SK-N-SH (cell line): Measurements from ENCODE around the gene TXNRD2. TPM values are rescaled to one million over a fixed set of nuclear protein-coding genes. Genes with fewer than 3 reads are reported as not detected.

Experiments used
- CTCF ChIA-PET: fragments of 300-600, 350-600 bp; formaldehyde crosslinking; extraction: SDS; loops from one replicate; lab custom pipeline; 2021; lab: Yijun Ruan, JAX
- POLR2A ChIA-PET: fragments of 350-600 bp; sonication (Branson Sonifier 250); formaldehyde crosslinking; extraction: SDS; loops from one replicate; lab custom pipeline; 2020; ENCODE audit warnings: antibody characterized with exemption, inconsistent platforms; lab: Yijun Ruan, JAX
- DNase-seq: peaks from one replicate; pipeline ENCODE4 v3.0.0; 2012
- H2AFZ ChIP-seq: fragments of 200-600 bp; sonication (generic); 2 replicates; pipeline ENCODE4 v1.8.1; 2016; ENCODE audit warnings: antibody characterized with exemption, mild to moderate bottlenecking, low read depth
- H3F3A ChIP-seq: fragments of 200-600 bp; sonication (generic); replicated peaks from 2 replicates; pipeline ENCODE3; 2016; ENCODE audit warnings: antibody characterized with exemption, mild to moderate bottlenecking; ENCODE audit not compliant: insufficient read depth
- H3K27ac ChIP-seq, 2 experiments: fragments of 200-500 bp in 1 of 2; fragments of 200-600 bp in 1 of 2; sonication (Bioruptor generic) in 1 of 2; sonication (generic), shearing (Covaris generic) in 1 of 2; 2 replicates each; pipeline versions ENCODE4 v1.5.1 to v1.6.1; 2014 to 2016; ENCODE audit warnings: low read depth in 2 of 2, inconsistent platforms in 1 of 2, low read length in 1 of 2, mild to moderate bottlenecking in 1 of 2, mixed read lengths in 1 of 2
- H3K27me3 ChIP-seq: fragments of 200-600 bp; sonication (generic), shearing (Covaris generic); 2 replicates; pipeline ENCODE4 v1.6.1; 2016; ENCODE audit warnings: mixed run types; ENCODE audit not compliant: insufficient read depth
- H3K36me3 ChIP-seq, 2 experiments: fragments of 200-500 bp in 1 of 2; fragments of 200-600 bp in 1 of 2; sonication (Bioruptor generic) in 1 of 2; sonication (generic) in 1 of 2; replicated peaks in 1 of 2; 2 replicates each; pipeline versions ENCODE3 to v1.5.1; 2014 to 2016; ENCODE audit warnings: low read length in 1 of 2, mild to moderate bottlenecking in 1 of 2; ENCODE audit not compliant: insufficient read depth in 2 of 2, control insufficient read depth in 1 of 2
- H3K4me1 ChIP-seq, 2 experiments: fragments of 200-500 bp in 1 of 2; fragments of 200-600 bp in 1 of 2; sonication (Bioruptor generic) in 1 of 2; sonication (generic), shearing (Covaris generic) in 1 of 2; 2 replicates each; pipeline versions ENCODE4 v1.5.1 to v1.6.1; 2014 to 2016; ENCODE audit warnings: low read depth in 1 of 2, low read length in 1 of 2, mixed run types in 1 of 2; ENCODE audit not compliant: insufficient read depth in 2 of 2, control insufficient read depth in 1 of 2
- H3K4me2 ChIP-seq: fragments of 200-600 bp; sonication (generic), shearing (Covaris generic); 2 replicates; pipeline ENCODE4 v1.6.1; 2017; ENCODE audit warnings: mixed run types
- H3K4me3 ChIP-seq, 2 experiments: fragments of 200-500 bp in 1 of 2; fragments of 200-600 bp in 1 of 2; sonication (Bioruptor generic) in 1 of 2; sonication (generic), shearing (Covaris generic) in 1 of 2; 2 replicates each; pipeline versions ENCODE4 v1.5.1 to v1.8.1; 2014 to 2016; ENCODE audit warnings: low read depth in 2 of 2, inconsistent platforms in 1 of 2, low read length in 1 of 2, mild to moderate bottlenecking in 1 of 2, mixed read lengths in 1 of 2, moderate library complexity in 1 of 2
- H3K79me2 ChIP-seq: fragments of 200-600 bp; sonication (generic); 2 replicates; pipeline ENCODE4 v1.8.1; 2017; ENCODE audit warnings: mild to moderate bottlenecking; ENCODE audit not compliant: insufficient read depth
- H3K9ac ChIP-seq: fragments of 200-600 bp; sonication (generic); 2 replicates; pipeline ENCODE4 v1.6.1; 2017; ENCODE audit warnings: mixed run types
- H3K9me2 ChIP-seq: fragments of 200-600 bp; sonication (generic); 2 replicates; pipeline ENCODE4 v1.6.1; 2017; ENCODE audit warnings: mixed run types
- H3K9me3 ChIP-seq: fragments of 200-600 bp; sonication (generic); 2 replicates; pipeline ENCODE4 v1.6.1; 2017; ENCODE audit warnings: mixed run types, mild to moderate bottlenecking, moderate library complexity
- H4K20me1 ChIP-seq: fragments of 200-600 bp; sonication (generic); 2 replicates; pipeline ENCODE4 v1.6.1; 2017; ENCODE audit warnings: mild to moderate bottlenecking, mixed run types; ENCODE audit not compliant: insufficient read depth
- CHD2 ChIP-seq: fragments of 150-350 bp; IDR thresholded peaks from 2 replicates; pipeline ENCODE4 v1.6.1; 2018; ENCODE audit warnings: low read length; ENCODE audit not compliant: partially characterized antibody
- EP300 ChIP-seq, 2 experiments: IDR thresholded peaks; 2 replicates each; pipeline versions ENCODE4 v1.4.0 to v1.6.1; 2012; ENCODE audit warnings: borderline replicate concordance in 1 of 2, low read depth in 1 of 2, low read length in 1 of 2
- FOXM1 ChIP-seq: IDR thresholded peaks from 2 replicates; pipeline ENCODE4 v1.4.0; 2012; ENCODE audit warnings: low read depth, mild to moderate bottlenecking
- JUND ChIP-seq: IDR thresholded peaks from 2 replicates; pipeline ENCODE4 v1.4.0; 2012
- MXI1 ChIP-seq: IDR thresholded peaks from 2 replicates; pipeline ENCODE4 v1.6.1; 2012; ENCODE audit warnings: mild to moderate bottlenecking, low read depth, low read length, improper control_type of control experiment
- RFX5 ChIP-seq: IDR thresholded peaks from 2 replicates; pipeline ENCODE4 v1.6.1; 2012; ENCODE audit warnings: mild to moderate bottlenecking, improper control_type of control experiment, low read length
- SIN3A ChIP-seq: IDR thresholded peaks from 2 replicates; pipeline ENCODE4 v1.6.1; 2012; ENCODE audit warnings: low read depth, mild to moderate bottlenecking, low read length, moderate library complexity, borderline replicate concordance
- SMC3 ChIP-seq: IDR thresholded peaks from 2 replicates; pipeline ENCODE4 v1.6.1; 2012; ENCODE audit warnings: low read depth, low read length, improper control_type of control experiment
- WGBS: methylation state at CpG from one replicate; pipeline ENCODE4 v1.1.6; 2017; ENCODE audit warnings: low lambda C conversion rate; 5-methylcytosine and 5-hydroxymethylcytosine counted together
- polyA plus RNA-seq, 3 experiments: library from polyadenylated mRNA; depleted of rRNA; stranded (reverse); fragments of >200 nt; gene quantifications; 2 replicates each; pipeline ENCODE4 v1.2.3, GENCODE V29; 2012
- TF ChIP-seq, protein P1 (sequence below): IDR thresholded peaks from 2 replicates; pipeline ENCODE4 v1.4.0; 2012; ENCODE audit warnings: low read depth, borderline replicate concordance
- TF ChIP-seq, protein P2 (sequence below): IDR thresholded peaks from 2 replicates; pipeline ENCODE4 v1.4.0; 2012; ENCODE audit warnings: low read depth, borderline replicate concordance

Gene TXNRD2
- polyA plus RNA-seq, 1 of the 3 experiments (the other 2 are of a cell fraction): 34.7 TPM

DNA sequence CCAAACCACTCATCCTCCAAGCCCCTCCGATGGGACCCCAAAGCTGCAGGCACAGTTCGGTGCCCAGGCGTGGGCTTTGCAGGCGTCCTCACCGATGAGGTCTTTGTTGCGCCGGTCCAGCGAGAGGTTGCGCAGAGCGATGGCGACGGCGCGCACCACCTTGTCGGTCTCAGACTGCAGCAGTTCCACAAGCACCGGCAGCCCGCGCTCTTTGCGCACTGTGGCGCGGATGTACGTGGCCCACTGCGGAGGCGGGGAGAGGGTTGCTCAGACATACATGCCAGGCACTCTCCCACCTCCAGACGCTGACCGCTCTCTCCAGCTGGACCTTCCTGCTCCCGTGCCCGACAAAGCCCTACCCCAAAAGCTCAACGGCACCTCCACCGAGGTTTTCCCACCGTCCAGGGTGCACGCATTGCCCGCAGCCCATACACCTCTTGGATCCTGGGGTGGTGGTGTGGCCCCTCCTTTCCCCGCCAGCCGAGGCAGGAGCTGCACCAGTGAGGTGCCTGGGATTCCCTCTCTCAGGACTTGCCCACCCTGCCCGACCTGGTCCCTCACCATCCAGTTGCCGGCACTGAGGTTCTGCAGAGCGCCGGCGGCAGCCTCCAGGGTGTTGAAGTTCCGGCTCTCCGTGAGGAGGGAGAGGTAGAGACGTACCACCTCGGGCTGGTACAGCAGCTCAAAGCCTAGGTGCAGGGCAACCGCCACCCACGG lies 32.1 kb upstream of the TXNRD2 start:
- CTCF ChIA-PET: interaction anchor here (0.7 to 16.4 kb wide), 9 partner anchors 10 to 48 kb away, joined by 3 to 501 read pairs (median 4); no protein-coding TSS in a partner anchor
- H3K9me3 ChIP-seq: no peaks in the 10 kb centered on the region
- no peak overlapping the region for H2AFZ ChIP-seq
- peaks cover 0 to 50% of the 10 kb centered on the region in 2 experiments for H3K36me3 ChIP-seq
- H3K79me2 ChIP-seq: no peaks in the 10 kb centered on the region
- POLR2A ChIA-PET: interaction anchor here (6.7 kb wide), 1 partner anchor 40 kb away, joined by 63 read pairs; no protein-coding TSS in a partner anchor
- H3K27ac ChIP-seq: no peak overlapping the region; a peak in 1 of 4 replicates
- H3K4me2 ChIP-seq: no peak overlapping the region
- peaks cover 4% of the 10 kb centered on the region for H3F3A ChIP-seq
- no peak overlapping the region for H3K4me3 ChIP-seq
- 98% methylated on average over 24 of the region's 46 CpGs for WGBS
- H4K20me1 ChIP-seq: 0 out of 2 replicates have a peak, but pooled peaks cover 6% of the 10 kb centered on the region
- DNase-seq: no peak
- no peak for TF ChIP-seq JUND
- TF ChIP-seq MXI1: no peak
- no peak for TF ChIP-seq SIN3A
- TF ChIP-seq, protein P1, sequence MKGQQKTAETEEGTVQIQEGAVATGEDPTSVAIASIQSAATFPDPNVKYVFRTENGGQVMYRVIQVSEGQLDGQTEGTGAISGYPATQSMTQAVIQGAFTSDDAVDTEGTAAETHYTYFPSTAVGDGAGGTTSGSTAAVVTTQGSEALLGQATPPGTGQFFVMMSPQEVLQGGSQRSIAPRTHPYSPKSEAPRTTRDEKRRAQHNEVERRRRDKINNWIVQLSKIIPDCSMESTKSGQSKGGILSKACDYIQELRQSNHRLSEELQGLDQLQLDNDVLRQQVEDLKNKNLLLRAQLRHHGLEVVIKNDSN: no peak
- no peak for TF ChIP-seq RFX5
- no peak for TF ChIP-seq FOXM1
- TF ChIP-seq CHD2: no peak
- H3K27me3 ChIP-seq: no peaks in the 10 kb centered on the region
- H3K4me1 ChIP-seq: peaks cover 0 to 31% of the 10 kb centered on the region in 2 experiments; a peak in 1 of 4 replicates
- no peaks in the 10 kb centered on the region for H3K9me2 ChIP-seq
- H3K9ac ChIP-seq: no peak overlapping the region

DNA sequence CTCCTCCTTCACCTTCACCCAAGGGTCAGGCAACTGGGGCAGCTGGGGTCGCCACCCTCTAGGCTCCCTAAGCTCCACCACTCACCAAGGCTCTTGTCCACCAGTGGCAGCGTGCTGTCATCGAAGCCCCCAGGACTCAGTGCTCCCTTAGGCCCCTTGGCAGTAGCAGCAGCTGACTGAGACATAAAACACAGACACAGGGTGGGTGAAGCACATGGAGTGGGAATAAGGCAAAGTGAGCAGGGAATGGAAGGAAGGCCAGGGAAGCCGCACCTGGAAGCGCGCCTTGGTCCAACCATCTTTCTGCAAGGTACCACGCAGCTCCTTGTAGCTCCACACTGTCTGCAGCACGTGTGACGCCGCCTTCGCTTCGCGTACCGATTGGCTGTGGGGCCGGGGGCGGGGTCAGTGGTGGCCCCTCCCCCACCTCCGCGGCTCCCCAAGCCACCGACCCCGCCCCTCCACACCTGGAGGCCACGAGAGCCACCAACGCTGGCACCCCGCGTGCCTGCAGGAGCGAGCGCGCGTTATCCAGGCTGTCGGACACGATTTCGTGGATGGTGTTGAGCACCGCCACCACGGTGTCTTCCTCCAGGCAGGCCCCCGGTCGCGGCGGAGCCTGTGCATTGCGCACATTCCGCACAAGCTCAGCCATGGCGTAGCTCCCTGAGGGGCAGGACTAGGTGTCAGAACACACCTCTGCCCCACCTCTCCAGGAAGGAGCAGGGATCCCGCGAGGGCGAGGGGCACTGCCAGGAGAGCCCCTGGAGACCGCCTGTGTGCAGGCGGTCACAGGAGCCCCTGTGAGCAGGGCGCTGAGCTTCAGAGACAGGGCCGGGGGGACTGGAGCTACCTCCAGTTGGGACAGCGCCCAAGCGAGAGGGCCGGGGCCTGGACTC lies 31.3 kb upstream of the TXNRD2 start:
- POLR2A ChIA-PET: interaction anchor here (0.7 to 6.7 kb wide), 4 partner anchors 10 to 158 kb away, joined by 3 to 63 read pairs (median 4); no protein-coding TSS in a partner anchor
- H3K79me2 ChIP-seq: no peaks in the 10 kb centered on the region

More for the DNA sequence above, 31.3 kb upstream of the TXNRD2 start:
- Histone ChIP-seq H3K27me3 (no peaks in the 10 kb centered on the region), H2AFZ (no peak overlapping the region), H3K4me2 (no peak overlapping the region), H3K9ac (no peak overlapping the region)
- DNase-seq: no peak
- TF ChIP-seq EP300 (IDR thresholded peaks at IDR 0.05; ENCODE audit: borderline replicate concordance in 1 of 2, low read depth in 1 of 2, low read length in 1 of 2) (no peak), SMC3 (no peak), MXI1 (no peak)
- TF ChIP-seq, protein P1: no peak
- TF ChIP-seq, protein P2, sequence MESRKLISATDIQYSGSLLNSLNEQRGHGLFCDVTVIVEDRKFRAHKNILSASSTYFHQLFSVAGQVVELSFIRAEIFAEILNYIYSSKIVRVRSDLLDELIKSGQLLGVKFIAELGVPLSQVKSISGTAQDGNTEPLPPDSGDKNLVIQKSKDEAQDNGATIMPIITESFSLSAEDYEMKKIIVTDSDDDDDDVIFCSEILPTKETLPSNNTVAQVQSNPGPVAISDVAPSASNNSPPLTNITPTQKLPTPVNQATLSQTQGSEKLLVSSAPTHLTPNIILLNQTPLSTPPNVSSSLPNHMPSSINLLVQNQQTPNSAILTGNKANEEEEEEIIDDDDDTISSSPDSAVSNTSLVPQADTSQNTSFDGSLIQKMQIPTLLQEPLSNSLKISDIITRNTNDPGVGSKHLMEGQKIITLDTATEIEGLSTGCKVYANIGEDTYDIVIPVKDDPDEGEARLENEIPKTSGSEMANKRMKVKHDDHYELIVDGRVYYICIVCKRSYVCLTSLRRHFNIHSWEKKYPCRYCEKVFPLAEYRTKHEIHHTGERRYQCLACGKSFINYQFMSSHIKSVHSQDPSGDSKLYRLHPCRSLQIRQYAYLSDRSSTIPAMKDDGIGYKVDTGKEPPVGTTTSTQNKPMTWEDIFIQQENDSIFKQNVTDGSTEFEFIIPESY: no peak
- TF ChIP-seq, all 33 proteins: peak for 0
- Histone ChIP-seq H3K9me3 (no peaks in the 10 kb centered on the region), H3K27ac (no peak overlapping the region), H3K4me3 (no peak overlapping the region), H3K36me3 (peaks cover 0 to 54% of the 10 kb centered on the region in 2 experiments), H3K9me2 (no peaks in the 10 kb centered on the region), H4K20me1 (0 out of 2 replicates have a peak, but pooled peaks cover 6% of the 10 kb centered on the region), H3K4me1 (peaks cover 0 to 31% of the 10 kb centered on the region in 2 experiments; a peak in 1 of 4 replicates), H3F3A (peaks cover 4% of the 10 kb centered on the region)
- 97% methylated on average over 39 of the region's 50 CpGs for WGBS
- CTCF ChIA-PET: interaction anchor here (0.7 to 16.4 kb wide), 8 partner anchors 10 to 39 kb away, joined by 3 to 501 read pairs (median 6); no protein-coding TSS in a partner anchor
